Activated naive CD8-positive, alpha-beta T cell treated with anti-CD3 and anti-CD28 coated beads, Interleukin-2, amount 50 U/mL, for 24 hours (primary cell): ENCODE results near the gene STATH.
"Not testable (repeated sequence)": the region's sequence is repeated elsewhere in the genome, so short reads cannot be mapped to it uniquely, and the experiment has no call there.

Experiments used
- ATAC-seq: fragments of 150-1000 bp; cut with Tn5 transposase; one replicate; pipeline ENCODE4 v1.10.0; 2021
- DNase-seq: peaks from one replicate; pipeline ENCODE4 v3.0.0; 2021
- H3K27ac Mint-ChIP-seq: one replicate; pipeline ENCODE4 v1.8.0; 2021; ENCODE audit warnings: mild to moderate bottlenecking, mixed read lengths
- H3K27me3 Mint-ChIP-seq: one replicate; pipeline ENCODE4 v1.8.0; 2021; ENCODE audit warnings: mixed read lengths
- H3K36me3 Mint-ChIP-seq: one replicate; pipeline ENCODE4 v1.8.0; 2021; ENCODE audit warnings: low read depth, mixed read lengths
- H3K4me1 Mint-ChIP-seq: one replicate; pipeline ENCODE4 v1.8.0; 2021; ENCODE audit warnings: mixed read lengths
- H3K4me3 Mint-ChIP-seq: one replicate; pipeline ENCODE4 v1.8.0; 2021; ENCODE audit warnings: mild to moderate bottlenecking, moderate library complexity, mixed read lengths
- H3K9me3 Mint-ChIP-seq: one replicate; pipeline ENCODE4 v1.8.0; 2021; ENCODE audit warnings: mixed read lengths

The STATH gene, protein sequence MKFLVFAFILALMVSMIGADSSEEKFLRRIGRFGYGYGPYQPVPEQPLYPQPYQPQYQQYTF

DNA sequence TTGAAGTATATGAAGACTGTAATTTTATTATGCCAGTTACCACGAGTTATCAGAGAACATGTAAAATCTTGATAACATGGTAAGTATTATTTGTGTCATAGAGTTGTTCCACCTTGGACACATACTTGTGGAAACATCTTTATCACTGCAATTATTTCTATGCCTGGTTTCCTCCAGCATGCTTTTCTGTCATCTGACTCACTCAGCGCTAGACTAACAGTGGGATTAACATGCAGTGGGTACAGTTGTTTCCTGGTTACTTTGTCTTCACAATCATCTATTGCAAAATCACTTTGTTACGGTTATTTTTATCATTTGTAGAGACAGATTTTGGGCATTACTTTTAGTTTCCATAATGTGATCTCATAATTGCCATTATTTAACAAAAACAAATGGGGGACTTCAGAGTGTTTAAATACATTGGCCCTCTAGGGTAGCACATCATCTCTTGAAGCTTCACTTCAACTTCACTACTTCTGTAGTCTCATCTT is at the start of gene STATH:
TSS of gene STATH (plus strand) at position 441 of the 491 bp plus-strand sequence. CDS start 2,472 bp downstream, outside the sequence.
- Mint-ChIP-seq H3K36me3 (no peaks in the 10 kb centered on the region), H3K4me3 (no peak within 1 kb of the TSS), H3K27me3 (no peaks in the 10 kb centered on the region), H3K9me3 (no peaks in the 10 kb centered on the region), H3K27ac (no peak within 1 kb of the TSS), H3K4me1 (no peaks in the 10 kb centered on the region)
- ATAC-seq (no peak), DNase-seq (no peak)

GRCh38 chr4:69951602-69952001 is 44.2 kb upstream of the STATH start:
- Mint-ChIP-seq H3K27me3 (no peaks in the 10 kb centered on the region), H3K4me1 (no peaks in the 10 kb centered on the region), H3K36me3 (no peaks in the 10 kb centered on the region), H3K9me3 (no peaks in the 10 kb centered on the region), H3K27ac (no peak overlapping the region), H3K4me3 (no peak overlapping the region)
- no peak for ATAC-seq
- no peak for DNase-seq

GRCh38 chr4:69957209-69957608 is 38.6 kb upstream of the STATH start:
- H3K9me3 Mint-ChIP-seq = no peaks in the 10 kb centered on the region
- no peak for DNase-seq
- no peak overlapping the region for H3K27ac Mint-ChIP-seq
- H3K27me3 Mint-ChIP-seq = no peaks in the 10 kb centered on the region
- H3K36me3 Mint-ChIP-seq = no peaks in the 10 kb centered on the region
- no peak overlapping the region for H3K4me3 Mint-ChIP-seq
- ATAC-seq = no peak
- no peaks in the 10 kb centered on the region for H3K4me1 Mint-ChIP-seq

DNA sequence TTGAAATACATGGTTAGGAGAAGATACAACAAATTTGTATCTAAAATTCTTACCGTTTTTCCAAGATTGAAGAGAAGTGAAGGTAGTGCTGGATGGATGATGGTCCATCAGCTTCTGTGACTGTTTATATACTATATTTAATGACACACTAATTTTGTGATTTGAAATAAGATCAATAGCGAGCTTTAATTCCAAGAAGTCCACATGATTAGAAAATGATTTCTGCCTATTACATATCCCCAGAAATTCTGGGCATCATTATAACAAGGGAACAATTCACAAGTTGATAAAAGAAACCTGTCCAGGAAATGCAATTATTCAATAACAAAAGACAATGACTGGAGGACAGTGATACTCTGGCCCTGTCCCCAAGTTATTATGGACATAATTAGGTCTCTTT is 30.1 kb upstream of the STATH start, which contains the start of gene CSN2:
TSS of gene CSN2 (minus strand) at position 101 of the 400 bp plus-strand sequence. CDS start 4,733 bp downstream, outside the sequence.
- no peaks in the 10 kb centered on the region for H3K4me1 Mint-ChIP-seq
- DNase-seq (no peak), ATAC-seq (no peak)
- no peak within 1 kb of the TSS for H3K4me3 Mint-ChIP-seq
- no peaks in the 10 kb centered on the region for H3K9me3 Mint-ChIP-seq
- no peak within 1 kb of the TSS for H3K27ac Mint-ChIP-seq
- H3K27me3 Mint-ChIP-seq = no peaks in the 10 kb centered on the region
- no peaks in the 10 kb centered on the region for H3K36me3 Mint-ChIP-seq

- H3K36me3 Mint-ChIP-seq = no peaks in the 10 kb centered on the region
- no peak for ATAC-seq
- H3K4me3 Mint-ChIP-seq = no peak overlapping the region
- H3K4me1 Mint-ChIP-seq = no peaks in the 10 kb centered on the region
- DNase-seq = no peak
- no peak overlapping the region for H3K27ac Mint-ChIP-seq
- H3K9me3 Mint-ChIP-seq = no peaks in the 10 kb centered on the region
- no peaks in the 10 kb centered on the region for H3K27me3 Mint-ChIP-seq
Measured at GRCh38 chr4:69970071-69970470, 25.7 kb upstream of the STATH start.

GRCh38 chr4:69974631-69975030 is 21.1 kb upstream of the STATH start:
- no peak overlapping the region for H3K4me3 Mint-ChIP-seq
- H3K4me1 Mint-ChIP-seq = no peaks in the 10 kb centered on the region
- no peak for ATAC-seq
- H3K27ac Mint-ChIP-seq = no peak overlapping the region
- H3K36me3 Mint-ChIP-seq = no peaks in the 10 kb centered on the region
- no peaks in the 10 kb centered on the region for H3K27me3 Mint-ChIP-seq
- DNase-seq = no peak
- H3K9me3 Mint-ChIP-seq = no peaks in the 10 kb centered on the region

GRCh38 chr4:69977582-69977981 is 18.2 kb upstream of the STATH start:
- Mint-ChIP-seq H3K9me3 (no peaks in the 10 kb centered on the region), H3K27ac (no peak overlapping the region), H3K27me3 (no peaks in the 10 kb centered on the region), H3K36me3 (no peaks in the 10 kb centered on the region), H3K4me3 (no peak overlapping the region), H3K4me1 (no peaks in the 10 kb centered on the region)
- ATAC-seq (no peak), DNase-seq (no peak)

DNA sequence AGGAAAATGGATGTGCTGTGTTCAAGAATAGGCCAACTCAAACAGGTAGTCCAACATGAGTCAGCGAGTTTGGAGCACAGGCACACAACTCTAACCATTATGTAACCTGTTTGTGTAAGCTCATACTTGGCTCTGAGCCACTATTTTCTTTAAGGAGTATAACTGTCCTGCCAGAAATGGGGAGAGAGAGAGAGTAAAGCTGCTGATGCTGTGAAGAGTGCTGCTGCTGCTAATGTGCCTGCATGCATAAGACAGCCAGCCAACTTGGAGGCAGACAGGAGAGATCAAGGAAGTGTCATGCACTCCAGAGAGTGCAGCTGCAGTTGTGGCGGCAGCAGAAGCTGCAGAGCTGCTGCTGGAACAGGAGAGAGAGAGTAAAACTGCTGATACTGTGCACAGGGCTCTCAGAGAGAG is 11.7 kb upstream of the STATH start:
- Mint-ChIP-seq H3K27me3 (no peaks in the 10 kb centered on the region), H3K4me3 (no peak overlapping the region), H3K27ac (no peak overlapping the region), H3K4me1 (no peaks in the 10 kb centered on the region), H3K36me3 (no peaks in the 10 kb centered on the region), H3K9me3 (no peaks in the 10 kb centered on the region)
- ATAC-seq (no peak), DNase-seq (no peak)

DNA sequence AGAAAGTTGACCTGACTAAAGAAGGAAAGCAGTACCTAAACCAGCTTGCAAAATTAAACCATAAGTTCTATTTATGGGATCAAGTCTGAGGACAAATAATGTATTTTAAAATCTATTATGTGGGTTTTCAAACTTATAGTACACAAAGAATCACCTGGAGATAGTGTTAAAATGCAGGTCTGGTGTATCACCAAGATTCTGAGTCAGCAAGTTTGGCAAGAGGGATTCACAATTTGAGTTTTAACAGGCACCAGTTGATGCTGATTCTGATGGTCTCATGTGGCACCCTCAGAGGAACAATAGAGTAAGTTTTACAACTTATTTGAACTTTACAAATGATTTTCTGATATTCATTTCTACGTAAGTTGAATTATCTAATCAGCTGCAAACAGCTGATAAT is 9.1 kb upstream of the STATH start:
- no peak for ATAC-seq
- Mint-ChIP-seq H3K36me3 (no peaks in the 10 kb centered on the region), H3K4me3 (no peak overlapping the region), H3K27me3 (no peaks in the 10 kb centered on the region), H3K27ac (no peak overlapping the region), H3K4me1 (no peaks in the 10 kb centered on the region), H3K9me3 (no peaks in the 10 kb centered on the region)
- no peak for DNase-seq

DNA sequence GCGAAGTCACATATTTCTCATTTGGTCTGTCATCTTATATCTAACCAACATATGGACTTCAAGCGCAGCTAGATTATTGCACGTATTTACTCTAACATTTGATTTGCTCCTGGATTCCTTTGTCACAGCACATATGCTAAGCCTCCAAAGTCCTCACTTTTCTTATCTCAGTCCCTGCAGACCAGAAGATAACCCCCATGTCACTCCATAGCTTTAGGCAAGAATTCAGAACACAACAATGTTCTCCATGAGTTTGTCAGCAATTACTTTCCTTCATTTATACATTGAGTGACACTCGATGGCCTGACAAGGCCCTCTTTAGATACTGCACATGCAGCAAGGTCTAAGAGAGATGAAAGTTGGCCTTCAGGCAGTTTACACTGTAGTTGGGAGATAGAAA is 4.8 kb upstream of the STATH start:
- DNase-seq (no peak), ATAC-seq (no peak)
- Mint-ChIP-seq H3K27ac (no peak overlapping the region), H3K36me3 (no peaks in the 10 kb centered on the region), H3K4me3 (no peak overlapping the region), H3K9me3 (no peaks in the 10 kb centered on the region), H3K4me1 (no peaks in the 10 kb centered on the region), H3K27me3 (no peaks in the 10 kb centered on the region)

DNA sequence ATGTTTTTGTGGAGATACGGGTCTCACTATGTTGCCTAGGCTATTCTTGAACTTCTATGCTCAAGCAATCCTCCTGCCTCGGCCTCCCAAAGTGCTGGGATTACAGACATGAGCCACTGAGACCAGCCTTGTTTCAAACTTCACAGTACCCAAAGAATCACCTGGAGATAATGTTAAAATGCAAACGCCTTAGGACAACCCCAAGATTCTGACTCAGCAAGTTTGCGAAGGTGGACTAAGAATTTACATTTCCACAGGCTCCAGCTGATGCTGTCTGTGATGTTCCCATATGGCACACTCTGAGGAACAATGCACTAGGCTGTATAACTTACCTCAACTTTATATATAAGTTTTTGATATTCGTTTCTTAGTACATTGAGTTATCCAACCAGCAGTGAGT is 984 bp upstream of the STATH start:
- H3K4me1 Mint-ChIP-seq = no peaks in the 10 kb centered on the region
- no peak overlapping the region for H3K27ac Mint-ChIP-seq
- DNase-seq (no peak), ATAC-seq (no peak)
- no peaks in the 10 kb centered on the region for H3K36me3 Mint-ChIP-seq
- H3K27me3 Mint-ChIP-seq = no peaks in the 10 kb centered on the region
- no peak overlapping the region for H3K4me3 Mint-ChIP-seq
- no peaks in the 10 kb centered on the region for H3K9me3 Mint-ChIP-seq

GRCh38 chr4:69999420-69999819 is 3.7 kb downstream of the STATH start:
- H3K36me3 Mint-ChIP-seq = no peaks in the 10 kb centered on the region
- ATAC-seq = no peak
- no peak overlapping the region for H3K27ac Mint-ChIP-seq
- no peak overlapping the region for H3K4me3 Mint-ChIP-seq
- H3K27me3 Mint-ChIP-seq = no peaks in the 10 kb centered on the region
- H3K9me3 Mint-ChIP-seq = no peaks in the 10 kb centered on the region
- no peak for DNase-seq
- no peaks in the 10 kb centered on the region for H3K4me1 Mint-ChIP-seq

DNA sequence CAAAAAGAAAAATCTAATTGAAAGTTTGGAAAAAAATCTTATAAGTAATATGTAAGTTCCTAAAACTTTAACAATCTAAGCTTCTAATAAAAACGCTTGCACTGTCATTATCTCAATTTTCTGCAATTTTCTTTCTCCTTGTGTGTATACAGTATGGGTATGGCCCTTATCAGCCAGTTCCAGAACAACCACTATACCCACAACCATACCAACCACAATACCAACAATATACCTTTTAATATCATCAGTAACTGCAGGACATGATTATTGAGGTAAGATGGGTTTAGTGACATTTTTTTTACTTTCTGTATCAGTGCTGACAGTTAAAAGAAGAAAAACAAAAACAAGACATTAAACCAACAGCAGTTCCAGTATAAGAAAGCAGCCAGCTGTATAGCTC is 4.9 kb downstream of the STATH start:
- no peak overlapping the region for H3K4me3 Mint-ChIP-seq
- H3K4me1 Mint-ChIP-seq = no peaks in the 10 kb centered on the region
- no peaks in the 10 kb centered on the region for H3K27me3 Mint-ChIP-seq
- no peaks in the 10 kb centered on the region for H3K9me3 Mint-ChIP-seq
- ATAC-seq = no peak
- no peaks in the 10 kb centered on the region for H3K36me3 Mint-ChIP-seq
- H3K27ac Mint-ChIP-seq = no peak overlapping the region
- no peak for DNase-seq

GRCh38 chr4:70002507-70002906 is 6.7 kb downstream of the STATH start:
- Mint-ChIP-seq H3K9me3 (no peaks in the 10 kb centered on the region), H3K27ac (no peak overlapping the region), H3K36me3 (no peaks in the 10 kb centered on the region), H3K4me1 (no peaks in the 10 kb centered on the region), H3K27me3 (no peaks in the 10 kb centered on the region), H3K4me3 (no peak overlapping the region)
- DNase-seq (no peak), ATAC-seq (no peak)

GRCh38 chr4:70008771-70009170 is 13.0 kb downstream of the STATH start:
- H3K27me3 Mint-ChIP-seq = no peaks in the 10 kb centered on the region
- ATAC-seq (no peak), DNase-seq (no peak)
- H3K27ac Mint-ChIP-seq = no peak overlapping the region
- H3K4me1 Mint-ChIP-seq = no peaks in the 10 kb centered on the region
- no peaks in the 10 kb centered on the region for H3K36me3 Mint-ChIP-seq
- no peak overlapping the region for H3K4me3 Mint-ChIP-seq
- H3K9me3 Mint-ChIP-seq = no peaks in the 10 kb centered on the region

- H3K27me3 Mint-ChIP-seq, DNase-seq, H3K4me3 Mint-ChIP-seq, H3K4me1 Mint-ChIP-seq, ATAC-seq, H3K9me3 Mint-ChIP-seq, H3K27ac Mint-ChIP-seq, H3K36me3 Mint-ChIP-seq: not testable (repeated sequence)
Measured at GRCh38 chr4:70019006-70019405, 23.2 kb downstream of the STATH start.
